ENCODE results near the gene UBE2D2. TPM values are rescaled to one million over a fixed set of nuclear protein-coding genes. Genes with fewer than 3 reads are reported as not detected.
"Not testable (repeated sequence)": the region's sequence is repeated elsewhere in the genome, so short reads cannot be mapped to it uniquely, and the experiment has no call there.

Gene UBE2D2
- total RNA-seq, 1 experiment from 2014 or later: 115 TPM

DNA sequence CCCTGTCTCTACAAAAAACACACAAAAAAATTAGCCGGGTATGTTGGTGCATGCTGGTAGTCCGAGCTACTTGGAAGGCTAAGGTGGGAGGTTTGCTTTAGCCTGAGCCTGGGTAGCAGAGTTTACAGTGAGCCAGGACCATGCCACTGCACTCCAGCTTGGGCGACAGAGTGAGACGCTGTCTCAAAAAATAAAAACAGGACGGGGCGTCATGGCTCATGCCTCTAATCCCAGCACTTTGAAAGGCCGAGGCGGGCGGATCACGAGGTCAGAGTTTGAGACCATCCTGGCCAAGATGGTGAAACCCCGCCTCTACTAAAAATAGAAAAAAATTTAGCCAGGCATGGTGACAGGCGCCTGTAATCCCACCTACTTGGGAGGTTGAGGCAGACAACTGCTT lies 40.3 kb downstream of the UBE2D2 start:
- POLR2A ChIA-PET (ENCODE audit: unreplicated experiment): no interaction called here
- intact Hi-C loops (cut with micrococcal nuclease; ENCODE audit: unreplicated experiment): no loop called here
- CTCF ChIA-PET: no interaction called here
- no peak for DNase-seq
- H3F3A ChIP-seq (ENCODE audit: insufficient read depth, low read depth): peaks cover 41% of the 10 kb centered on the region
- peaks cover 15% of the 10 kb centered on the region for H3K36me3 ChIP-seq (ENCODE audit: low read depth)
- H3K9me2 ChIP-seq (ENCODE audit: insufficient read depth): no peaks in the 10 kb centered on the region
- H4K20me1 ChIP-seq (ENCODE audit: insufficient read depth): peaks cover 37% of the 10 kb centered on the region
- no peak overlapping the region for H2AFZ ChIP-seq
- H3K27ac ChIP-seq: no peak overlapping the region
- H3K79me2 ChIP-seq (ENCODE audit: low read depth): peaks cover 65% of the 10 kb centered on the region
- H3K4me3 ChIP-seq: no peak overlapping the region
- TF ChIP-seq EZH2 (IDR thresholded peaks at IDR 0.05; ENCODE audit: low read depth): no peak
- TF ChIP-seq, protein P1, sequence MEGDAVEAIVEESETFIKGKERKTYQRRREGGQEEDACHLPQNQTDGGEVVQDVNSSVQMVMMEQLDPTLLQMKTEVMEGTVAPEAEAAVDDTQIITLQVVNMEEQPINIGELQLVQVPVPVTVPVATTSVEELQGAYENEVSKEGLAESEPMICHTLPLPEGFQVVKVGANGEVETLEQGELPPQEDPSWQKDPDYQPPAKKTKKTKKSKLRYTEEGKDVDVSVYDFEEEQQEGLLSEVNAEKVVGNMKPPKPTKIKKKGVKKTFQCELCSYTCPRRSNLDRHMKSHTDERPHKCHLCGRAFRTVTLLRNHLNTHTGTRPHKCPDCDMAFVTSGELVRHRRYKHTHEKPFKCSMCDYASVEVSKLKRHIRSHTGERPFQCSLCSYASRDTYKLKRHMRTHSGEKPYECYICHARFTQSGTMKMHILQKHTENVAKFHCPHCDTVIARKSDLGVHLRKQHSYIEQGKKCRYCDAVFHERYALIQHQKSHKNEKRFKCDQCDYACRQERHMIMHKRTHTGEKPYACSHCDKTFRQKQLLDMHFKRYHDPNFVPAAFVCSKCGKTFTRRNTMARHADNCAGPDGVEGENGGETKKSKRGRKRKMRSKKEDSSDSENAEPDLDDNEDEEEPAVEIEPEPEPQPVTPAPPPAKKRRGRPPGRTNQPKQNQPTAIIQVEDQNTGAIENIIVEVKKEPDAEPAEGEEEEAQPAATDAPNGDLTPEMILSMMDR (conservative IDR thresholded peaks at IDR 0.05): no peak
- H3K4me2 ChIP-seq: no peak overlapping the region
- no peaks in the 10 kb centered on the region for H3K9me3 ChIP-seq (ENCODE audit: insufficient read depth, low read depth)
- peaks cover 9% of the 10 kb centered on the region; the same call in 1 of the 2 replicates for H3K4me1 ChIP-seq (replicated peaks; ENCODE audit: insufficient read depth)
- BruUV-seq (replicated peaks): TSS peak; percentile 21
- no peaks in the 10 kb centered on the region for H3K27me3 ChIP-seq (ENCODE audit: insufficient read depth, low read depth)

DNA sequence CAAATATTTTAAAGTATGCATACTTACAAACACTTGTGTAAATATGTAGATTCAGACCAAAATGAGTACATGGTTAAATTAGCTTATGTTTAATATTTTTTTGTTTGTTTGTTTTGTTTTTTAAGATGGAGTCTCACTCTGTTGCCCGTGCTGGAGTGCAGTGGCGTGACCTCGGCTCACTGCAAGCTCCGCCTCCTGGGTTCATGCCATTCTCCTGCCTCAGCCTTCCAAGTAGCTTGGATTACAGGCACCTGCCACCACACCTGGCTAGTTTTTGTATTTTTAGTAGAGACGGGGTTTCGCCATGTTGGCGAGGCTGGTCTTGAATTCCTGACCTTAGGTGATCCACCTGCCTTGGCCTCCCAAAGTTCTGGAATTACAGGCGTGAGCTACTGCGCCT lies 40.8 kb downstream of the UBE2D2 start:
- H2AFZ ChIP-seq; DNase-seq; H3K4me1 ChIP-seq (replicated peaks; ENCODE audit: insufficient read depth); H3K27me3 ChIP-seq (ENCODE audit: insufficient read depth, low read depth); intact Hi-C loops (cut with micrococcal nuclease; ENCODE audit: unreplicated experiment); H3K9me2 ChIP-seq (ENCODE audit: insufficient read depth); H3K4me3 ChIP-seq; H3K4me2 ChIP-seq; CTCF ChIA-PET; H3K27ac ChIP-seq; H3K9me3 ChIP-seq (ENCODE audit: insufficient read depth, low read depth); POLR2A ChIA-PET (ENCODE audit: unreplicated experiment); BruUV-seq (replicated peaks): not testable (repeated sequence)
- Histone ChIP-seq H3F3A (ENCODE audit: insufficient read depth, low read depth) (peaks cover 44% of the 10 kb centered on the region), H3K79me2 (ENCODE audit: low read depth) (peaks cover 66% of the 10 kb centered on the region), H4K20me1 (ENCODE audit: insufficient read depth) (peaks cover 41% of the 10 kb centered on the region), H3K36me3 (ENCODE audit: low read depth) (peaks cover 20% of the 10 kb centered on the region)

DNA sequence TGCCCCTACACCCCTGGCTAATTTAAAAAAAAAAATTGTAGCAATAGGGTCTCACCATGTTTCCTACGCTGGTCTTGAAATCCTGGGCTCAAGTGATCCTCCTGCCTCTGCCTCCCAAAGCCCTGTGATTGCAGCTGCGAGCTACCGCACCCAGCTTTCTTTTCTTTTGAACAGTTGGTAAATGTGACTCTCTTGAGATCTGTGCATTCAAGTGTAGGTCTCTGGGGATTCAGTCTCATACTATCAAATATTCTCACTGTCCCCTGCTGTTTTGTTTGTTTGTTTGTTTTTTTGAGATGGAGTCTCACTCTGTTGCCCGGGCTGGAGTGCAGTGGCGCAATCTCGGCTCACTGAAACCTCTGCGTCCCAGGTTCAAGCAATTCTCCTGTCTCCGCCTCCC lies 44.7 kb downstream of the UBE2D2 start:
- H3K27me3 ChIP-seq (ENCODE audit: insufficient read depth, low read depth): no peaks in the 10 kb centered on the region
- no peaks in the 10 kb centered on the region for H3K9me3 ChIP-seq (ENCODE audit: insufficient read depth, low read depth)
- peaks cover 14% of the 10 kb centered on the region for H3K36me3 ChIP-seq (ENCODE audit: low read depth)
- no peak overlapping the region for H3K4me2 ChIP-seq
- ChIA-PET CTCF (interaction anchor here (0.6 kb wide), 1 partner anchor 75 kb away, joined by 3 read pairs; no protein-coding TSS in a partner anchor), POLR2A (ENCODE audit: unreplicated experiment) (interaction anchor here (0.6 to 0.7 kb wide), 2 partner anchors 577 to 689 kb away, joined by 4 read pairs; no protein-coding TSS in a partner anchor)
- no peaks in the 10 kb centered on the region for H3K4me1 ChIP-seq (replicated peaks; ENCODE audit: insufficient read depth)
- 0 out of 2 replicates have a peak overlapping the region, but pooled peaks have one; percentile 19 for H3K27ac ChIP-seq
- H4K20me1 ChIP-seq (ENCODE audit: insufficient read depth): peaks cover 26% of the 10 kb centered on the region
- TF ChIP-seq, protein P1 (conservative IDR thresholded peaks at IDR 0.05): no peak
- TF ChIP-seq EZH2 (IDR thresholded peaks at IDR 0.05; ENCODE audit: low read depth): no peak
- peaks cover 51% of the 10 kb centered on the region for H3K79me2 ChIP-seq (ENCODE audit: low read depth)
- H3K4me3 ChIP-seq: no peak overlapping the region
- peaks cover 20% of the 10 kb centered on the region; the same call in 1 of the 2 replicates for H3F3A ChIP-seq (ENCODE audit: insufficient read depth, low read depth)
- no peaks in the 10 kb centered on the region for H3K9me2 ChIP-seq (ENCODE audit: insufficient read depth)
- DNase-seq: no peak
- intact Hi-C loops (cut with micrococcal nuclease; ENCODE audit: unreplicated experiment): no loop called here
- H2AFZ ChIP-seq: no peak overlapping the region
- BruUV-seq (replicated peaks): no TSS peak

All from PC-9 (cell line).